Dermis microvascular lymphatic vessel endothelial cell (primary cell): ENCODE results near the gene ATP2A3. TPM values are rescaled to one million over a fixed set of nuclear protein-coding genes. Genes with fewer than 3 reads are reported as not detected.
A peak's percentile ranks its signal among the peaks of the same experiment; 100 is the strongest.
"Not testable (repeated sequence)": the region's sequence is repeated elsewhere in the genome, so short reads cannot be mapped to it uniquely, and the experiment has no call there.

ENCODE experiments used
- DNase-seq, 2 donors: peaks; one replicate each; pipeline versions ENCODE4 v3.0.0 to v3.0.0-alpha.2; 2010; ENCODE audit warnings: low read depth in 2 of 2
- total RNA-seq: library from RNA; depleted of rRNA; stranded (reverse); fragments of >200 nt; gene quantifications from 2 replicates; pipeline ENCODE4 v1.2.1, GENCODE V29; 2014

ATP2A3 gene
- total RNA-seq, 1 donor from 2014 or later, result not detected

DNA sequence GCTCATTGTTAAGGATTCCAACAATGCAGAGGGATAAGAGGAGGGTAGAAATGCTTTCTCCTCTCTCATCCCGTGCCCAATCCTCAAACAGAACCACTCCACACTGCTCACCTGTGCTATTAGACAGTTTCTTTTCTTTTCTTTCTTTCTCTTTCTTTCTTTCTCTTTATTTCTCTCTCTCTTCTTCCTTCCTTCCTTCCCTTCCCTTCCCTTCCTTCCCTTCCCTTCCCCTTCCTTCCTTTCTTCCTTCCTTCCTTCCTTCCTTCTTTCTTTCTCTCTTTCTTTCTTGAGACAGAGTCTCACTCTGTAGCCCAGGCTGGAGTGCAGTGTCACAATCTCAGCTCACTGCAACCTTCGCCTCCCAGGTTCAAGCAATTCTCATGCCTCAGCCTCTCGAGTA lies 27.5 kb upstream of the ATP2A3 start:
- DNase-seq, result not testable (repeated sequence)

DNA sequence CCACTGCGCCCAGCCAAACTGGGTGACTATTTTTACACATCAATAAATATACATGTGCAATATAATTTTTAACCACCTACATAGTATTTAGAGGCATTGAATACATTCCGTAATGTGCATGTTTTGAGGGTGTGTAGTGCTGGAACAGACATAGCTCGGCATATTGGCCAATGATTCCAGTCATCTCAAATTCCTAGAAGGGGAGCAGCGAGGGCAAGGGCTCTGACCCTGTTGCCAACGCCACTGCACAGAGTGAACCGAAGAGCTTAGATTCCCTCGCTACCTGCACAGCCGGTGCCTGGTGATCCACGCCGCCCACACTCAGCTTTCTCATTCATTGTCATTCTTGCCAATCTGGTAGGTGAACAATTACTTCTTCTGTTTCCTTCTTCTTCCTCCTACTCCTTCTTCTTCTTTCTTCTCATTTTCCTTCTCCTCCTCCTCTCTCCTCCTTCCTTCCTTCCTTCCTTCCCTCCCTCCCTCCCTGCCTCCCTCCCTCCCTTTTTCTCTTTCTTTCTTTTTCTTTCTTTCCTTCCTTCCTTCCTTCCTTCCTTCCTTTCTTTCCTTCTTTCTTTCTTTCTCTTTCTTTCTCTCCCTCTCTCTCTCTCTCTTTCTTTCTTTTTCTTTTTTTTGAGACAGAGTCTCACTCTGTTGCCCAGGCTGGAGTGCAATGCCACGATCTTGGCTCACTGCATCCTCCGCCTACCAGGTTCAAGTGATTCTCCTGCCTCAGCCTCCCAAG lies 26.3 kb upstream of the ATP2A3 start:
- DNase-seq, result no peak

DNA sequence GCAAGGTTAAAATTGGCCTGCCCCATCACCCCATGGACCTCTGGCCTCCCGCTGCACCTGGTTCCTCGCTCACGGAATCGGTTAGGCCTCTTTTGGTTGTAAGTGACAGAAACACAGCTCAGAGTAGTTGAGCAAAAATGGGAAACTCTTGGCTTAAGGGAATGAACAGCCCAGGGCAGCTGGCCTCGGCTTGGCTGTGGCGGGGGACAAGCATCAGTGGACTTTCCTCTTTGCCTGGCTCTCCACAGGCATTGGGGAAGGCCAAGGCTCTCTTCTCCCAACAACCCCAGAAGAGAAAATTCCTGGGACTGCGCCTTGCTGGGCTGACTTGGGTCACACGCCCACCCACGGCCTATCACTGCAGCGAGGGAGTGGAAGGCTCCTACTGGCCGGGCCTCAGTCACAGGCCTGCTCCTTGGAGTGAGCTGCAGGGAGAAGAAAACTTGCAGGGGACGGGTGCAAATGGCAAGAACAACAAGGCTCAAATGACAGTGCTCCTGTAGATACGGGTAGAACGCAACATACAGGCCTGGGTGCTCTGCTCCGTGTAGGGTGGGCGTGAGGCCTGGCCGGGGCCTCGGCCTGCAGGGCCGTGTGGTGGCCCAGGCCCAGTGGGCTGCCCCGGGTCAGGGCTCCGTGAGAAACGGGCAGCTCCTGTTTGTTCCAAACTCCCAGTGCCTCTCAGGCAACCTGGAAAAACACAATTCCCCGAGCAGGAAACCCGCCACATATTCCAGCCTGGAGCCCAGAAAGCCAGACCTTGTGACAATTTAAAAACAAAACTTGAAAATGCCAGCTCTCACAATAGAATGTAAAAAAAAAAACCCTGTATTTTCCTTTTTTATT lies 25.0 kb upstream of the ATP2A3 start:
- DNase-seq, result peak; percentile 83 to 87

DNA sequence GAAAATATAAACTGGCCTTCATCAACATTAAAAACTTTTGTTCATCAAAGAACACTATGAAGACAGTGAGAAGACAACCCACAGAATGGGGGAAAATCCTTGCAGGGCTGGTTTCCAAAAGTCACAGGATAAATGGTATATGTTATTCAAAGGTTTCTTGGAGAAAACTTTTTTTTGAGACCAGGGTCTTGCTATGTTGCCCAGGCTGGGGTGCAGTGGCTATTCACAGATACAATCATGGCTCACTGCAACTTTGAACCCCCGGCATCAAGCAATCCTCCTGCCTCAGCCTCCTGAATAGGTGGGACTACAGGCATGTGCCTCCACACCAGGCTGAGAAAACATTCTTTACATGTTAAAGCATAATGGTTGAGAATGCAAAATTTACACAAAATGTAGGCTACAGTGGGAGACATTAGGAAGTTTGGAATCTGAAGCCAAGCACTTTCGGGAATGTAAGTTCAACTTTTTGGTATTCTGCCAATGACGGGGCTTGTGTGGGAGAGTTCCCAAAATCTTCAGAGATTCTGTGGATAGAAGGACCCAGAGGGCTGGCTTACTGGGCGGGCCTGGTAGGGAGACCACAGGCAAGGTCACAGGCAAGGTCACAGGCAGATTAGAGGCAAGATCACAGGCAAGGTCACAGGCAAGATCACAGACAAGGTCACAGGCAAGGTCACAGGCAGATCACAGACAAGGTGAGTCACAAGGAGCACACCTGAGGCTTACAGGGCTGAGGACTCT lies 24.2 kb upstream of the ATP2A3 start:
- DNase-seq, result no peak

DNA sequence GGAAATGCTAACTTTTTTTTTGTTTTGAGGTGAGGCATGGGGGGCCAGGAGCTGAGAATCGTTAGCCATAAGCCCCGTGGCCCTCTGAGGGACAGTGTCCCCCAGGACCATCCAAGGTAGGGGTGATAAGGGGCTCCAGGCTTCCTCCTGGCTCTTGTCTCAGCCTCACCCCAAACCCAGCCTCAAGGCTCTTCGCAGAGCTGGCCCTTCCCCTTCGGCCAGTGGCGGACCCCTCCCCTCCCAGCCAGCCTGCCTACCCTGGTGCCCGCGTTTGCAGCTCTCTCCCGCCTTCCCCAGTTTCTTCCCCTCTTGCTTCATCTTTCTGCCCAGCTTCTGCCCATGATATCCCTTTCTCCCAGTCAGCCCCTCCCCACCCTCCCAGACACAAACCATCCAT lies 22.7 kb upstream of the ATP2A3 start:
- no peak for DNase-seq

DNA sequence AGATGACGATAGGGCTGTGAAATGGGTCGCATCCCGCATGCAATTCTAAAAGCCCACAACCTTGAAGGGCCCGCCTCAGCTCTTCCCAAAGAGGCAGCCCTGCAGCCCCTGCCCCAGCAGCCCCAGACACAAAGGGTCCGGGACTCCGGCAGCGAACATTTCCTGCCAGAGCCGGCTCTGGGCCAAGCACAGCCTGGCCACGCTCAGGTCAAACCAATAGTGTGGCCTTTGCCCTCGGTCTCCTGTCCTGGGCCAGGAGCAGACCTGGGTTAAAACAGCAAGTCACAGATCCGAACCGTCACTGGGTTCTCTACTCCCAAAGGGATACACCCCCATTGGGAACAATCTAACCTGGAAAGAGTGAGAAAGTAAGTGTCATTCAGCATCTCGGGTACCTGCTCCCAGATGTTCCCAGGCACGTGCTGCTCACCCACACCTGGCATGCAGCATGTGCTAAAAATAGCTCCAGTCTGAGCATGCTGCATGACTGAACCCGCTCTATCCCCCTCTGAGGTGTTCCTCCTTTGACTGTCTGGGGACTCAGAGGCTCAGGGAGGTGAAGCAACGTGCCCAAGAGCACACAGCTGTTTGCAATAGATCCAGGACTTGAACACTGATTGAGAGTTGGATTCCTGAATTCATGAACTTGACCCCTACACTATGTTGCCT lies 22.2 kb upstream of the ATP2A3 start:
- peak; percentile 60 to 68 for DNase-seq

DNA sequence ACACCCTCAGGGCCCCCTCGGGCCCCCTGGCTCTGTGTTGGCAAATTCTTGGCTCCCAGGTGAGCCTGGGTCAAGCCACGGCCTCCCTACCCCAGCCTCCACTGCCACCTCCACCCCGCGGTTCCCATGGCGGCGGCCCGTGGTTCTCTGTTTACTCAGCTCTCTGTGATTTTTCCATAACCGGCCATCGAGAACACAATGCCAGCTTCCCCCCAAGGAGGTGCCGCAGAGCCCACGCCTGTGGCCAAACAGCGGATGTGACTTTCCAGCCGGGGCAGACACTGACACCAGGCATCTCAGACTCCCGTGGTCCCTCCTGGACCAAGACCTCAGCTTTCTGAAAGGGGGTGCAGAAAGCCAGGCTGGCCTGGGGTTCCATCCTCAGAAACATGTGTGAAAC lies 21.6 kb upstream of the ATP2A3 start:
- DNase-seq, result peak; percentile 70 to 83

DNA sequence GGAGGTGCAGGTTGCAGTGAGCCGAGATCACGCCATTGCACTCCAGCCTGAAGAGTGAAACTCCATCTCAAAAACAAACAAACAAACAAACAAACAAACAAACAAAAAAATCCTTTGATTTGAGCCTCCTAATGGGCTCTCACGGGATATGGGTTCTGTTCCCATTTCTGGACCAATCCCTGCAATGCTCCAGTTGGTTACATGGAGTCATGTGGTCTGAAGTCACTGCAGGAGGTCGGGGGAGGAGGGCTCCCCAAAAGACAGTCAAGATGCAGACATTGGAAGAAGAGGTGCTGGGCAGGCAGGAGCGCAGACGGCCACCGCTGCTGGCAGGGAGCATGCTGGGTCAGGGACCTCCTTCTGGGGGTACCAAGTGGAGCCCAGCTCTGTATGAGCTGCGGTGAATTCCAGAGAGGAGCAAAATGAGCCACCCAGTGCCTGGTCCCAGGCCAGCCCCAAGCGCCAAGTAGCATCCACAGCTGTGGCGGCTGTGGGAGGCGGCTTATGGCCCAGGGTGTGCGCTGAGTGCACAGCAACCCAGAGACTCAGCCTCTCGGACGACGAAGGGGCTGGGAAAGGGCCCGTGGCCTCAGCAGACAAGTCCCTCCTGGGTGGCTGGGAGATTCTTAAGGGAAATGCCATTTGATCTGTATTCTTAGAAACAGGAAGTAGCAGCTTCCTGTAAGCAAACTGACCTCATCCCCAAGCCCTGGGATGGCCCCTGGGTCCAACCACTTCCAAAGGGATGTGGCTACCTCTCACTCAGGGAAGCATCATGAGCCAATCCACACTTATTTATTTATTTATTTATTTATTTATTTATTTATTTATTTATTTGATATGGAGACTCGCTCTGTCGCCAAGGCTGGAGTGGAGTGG lies 19.6 kb upstream of the ATP2A3 start:
- DNase-seq, result peak in 1 of 2 donors; percentile 89

DNA sequence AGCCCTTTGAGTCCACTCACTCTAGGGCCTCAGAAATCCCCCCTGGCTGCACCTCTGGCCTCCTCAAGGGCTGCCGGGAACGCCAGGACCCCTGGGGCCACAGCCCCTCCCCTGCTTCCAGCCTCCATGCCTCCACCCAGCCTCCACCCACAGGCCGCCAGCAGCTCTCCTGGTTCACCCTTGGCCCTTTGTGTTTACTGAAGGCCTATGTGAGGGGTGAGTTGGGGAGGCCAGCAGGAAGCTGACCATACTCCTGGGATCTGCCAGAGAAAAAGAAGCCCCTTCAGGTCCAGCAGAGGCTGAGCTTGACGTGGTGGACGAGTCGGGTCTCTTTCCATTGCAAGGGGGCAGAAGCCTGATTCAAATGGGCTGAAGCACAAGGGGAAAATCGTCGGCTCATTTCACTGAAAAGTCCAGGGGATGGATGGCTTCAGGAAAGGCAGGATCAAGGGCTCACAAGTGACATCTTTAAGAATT lies 18.3 kb upstream of the ATP2A3 start:
- DNase-seq, result no peak

DNA sequence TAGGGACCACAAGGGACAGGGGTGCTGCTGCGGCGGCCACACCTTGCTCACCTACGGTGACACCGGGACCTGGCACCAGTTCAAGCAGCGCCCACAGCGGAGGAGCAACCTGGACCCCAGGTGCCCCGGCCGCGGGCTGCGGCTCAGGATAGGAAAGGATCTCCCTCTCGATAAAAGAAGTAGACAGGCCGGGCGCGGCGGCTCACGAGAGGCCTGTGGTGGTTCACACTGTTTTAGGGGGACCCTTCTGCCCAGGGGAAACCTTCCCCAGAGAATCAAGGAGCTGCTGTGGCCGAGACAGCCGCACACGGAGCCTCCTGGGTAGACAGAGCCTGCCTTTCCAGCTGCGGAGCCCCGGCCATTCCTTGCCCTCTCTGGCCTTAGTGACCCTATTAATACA lies 17.9 kb upstream of the ATP2A3 start:
- no peak for DNase-seq

DNA sequence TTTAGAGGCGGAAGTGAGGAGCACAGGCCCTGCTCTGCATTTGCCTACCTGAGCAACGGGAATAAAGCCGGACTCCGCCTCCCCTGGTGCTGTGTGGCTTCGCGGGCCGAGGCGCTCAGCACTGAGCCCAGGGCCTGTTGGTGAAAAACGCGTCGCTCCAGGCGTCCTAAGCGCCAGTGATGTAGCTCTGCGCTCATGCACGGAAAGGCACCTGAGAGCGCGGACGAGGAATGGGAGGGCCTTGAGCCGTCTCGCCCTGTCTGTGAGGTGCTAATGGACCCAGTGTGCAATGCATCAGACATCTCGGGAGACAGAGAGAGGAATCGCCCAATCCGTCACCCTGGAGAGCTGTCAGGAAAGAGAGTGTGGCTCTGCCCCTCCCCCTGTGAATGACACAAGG lies 17.2 kb upstream of the ATP2A3 start:
- DNase-seq, result no peak

DNA sequence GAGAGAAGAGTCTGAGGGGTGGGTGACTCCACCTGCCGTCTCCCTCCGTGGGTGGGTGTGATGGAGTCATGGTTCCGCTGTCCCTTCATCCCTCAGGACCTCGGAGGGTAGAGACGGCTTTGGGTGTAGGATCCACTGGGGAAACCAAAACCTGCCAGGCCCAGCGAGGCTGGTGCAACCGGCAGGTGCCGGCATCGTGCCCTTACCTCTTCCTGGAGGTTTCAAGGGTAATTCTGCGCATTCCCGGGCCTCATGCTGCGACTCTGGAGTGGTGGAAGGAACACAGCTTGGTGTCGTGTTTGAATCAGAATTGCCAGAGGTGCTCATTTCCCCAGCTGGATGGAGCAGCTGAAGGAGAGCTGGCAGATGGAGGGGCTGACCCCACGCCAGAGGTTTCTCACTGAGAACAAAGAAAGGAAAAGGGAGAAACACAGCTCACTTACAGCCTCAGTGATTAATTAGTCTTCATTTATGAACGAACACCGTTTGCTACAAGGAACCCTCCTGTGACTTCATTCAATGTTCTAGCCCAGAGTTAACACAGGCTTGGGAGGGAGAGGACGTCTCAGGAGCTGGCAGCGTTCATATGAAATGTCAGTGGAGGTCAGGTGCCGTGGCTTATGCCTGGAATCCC lies 16.3 kb upstream of the ATP2A3 start:
- DNase-seq, result no peak

DNA sequence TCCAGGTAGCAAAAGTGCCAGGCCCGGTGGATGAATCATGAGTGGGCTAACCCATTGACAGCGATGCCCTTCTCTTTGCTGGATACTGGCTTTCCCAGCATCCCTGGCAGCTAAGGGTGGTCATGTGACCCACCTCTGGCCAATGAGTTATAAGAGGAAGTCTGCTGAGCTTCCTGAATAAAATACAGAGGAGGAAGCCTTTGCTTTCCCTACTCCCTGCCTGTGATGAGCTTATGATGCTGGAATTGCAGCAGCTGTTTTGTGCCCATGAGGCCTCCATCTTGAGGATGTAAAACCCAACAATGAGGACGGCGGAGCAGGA lies 15.0 kb upstream of the ATP2A3 start:
- no peak for DNase-seq

DNA sequence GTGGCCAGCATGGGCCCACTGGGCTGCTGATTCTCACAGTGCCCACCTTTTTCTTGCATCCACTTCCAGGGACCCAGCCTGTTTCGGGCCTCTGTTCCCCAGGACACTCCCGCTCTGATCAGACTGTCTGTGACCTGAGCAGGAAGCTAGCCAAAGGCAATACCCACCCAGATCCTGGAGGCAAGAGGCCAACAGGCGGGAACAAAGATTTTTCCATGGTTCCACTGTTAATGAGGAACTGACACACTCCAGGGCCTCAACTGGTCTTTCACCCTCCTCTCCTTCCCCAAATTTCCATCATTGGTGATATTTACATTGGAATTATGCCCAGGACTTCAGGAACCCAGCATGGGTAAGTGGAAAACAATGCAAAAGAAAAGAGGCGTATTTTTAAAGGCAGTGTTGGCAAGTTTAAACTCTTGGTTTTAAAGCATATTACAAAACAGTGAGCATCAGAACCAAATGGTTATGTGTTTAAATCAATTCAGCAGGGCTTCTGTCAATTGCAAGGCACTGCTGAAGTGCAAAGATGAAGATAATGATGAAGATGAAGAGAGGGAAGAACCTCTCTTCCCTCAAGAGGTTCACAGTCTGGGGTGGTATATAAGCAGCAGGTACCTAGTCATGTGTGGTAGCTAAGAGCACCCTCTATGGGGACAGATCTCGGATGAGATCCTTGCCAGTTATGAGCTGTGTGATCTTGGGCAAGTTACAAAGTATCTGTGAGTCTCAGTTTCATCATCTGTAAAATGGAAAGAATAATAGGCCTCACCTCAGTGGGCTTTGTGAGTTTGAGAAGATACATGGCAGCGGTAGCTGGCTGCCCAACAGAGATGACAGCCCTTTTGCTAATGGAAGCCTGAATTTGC lies 14.4 kb upstream of the ATP2A3 start:
- DNase-seq, result peak; percentile 89 to 96

DNA sequence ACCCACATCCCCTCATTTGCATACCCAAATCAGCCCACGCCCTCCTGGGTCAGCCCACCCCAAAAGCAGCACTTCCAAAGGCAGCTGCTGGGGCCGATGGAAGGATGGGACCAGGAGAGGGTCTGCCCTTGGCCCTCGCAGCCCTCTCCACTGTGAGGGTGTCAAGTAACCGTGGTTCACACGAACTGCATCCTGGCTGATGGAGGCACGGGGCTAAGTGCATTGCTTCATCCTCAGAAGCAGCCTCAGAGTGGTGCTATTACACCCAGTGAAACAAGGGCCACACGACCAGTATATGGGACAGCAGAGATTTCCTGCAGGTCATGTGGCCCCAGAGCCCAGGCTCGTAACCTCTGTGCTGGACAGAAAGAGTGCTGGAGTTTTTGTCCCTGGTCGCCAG lies 13.2 kb upstream of the ATP2A3 start:
- DNase-seq, result peak in 1 of 2 donors; percentile 47

DNA sequence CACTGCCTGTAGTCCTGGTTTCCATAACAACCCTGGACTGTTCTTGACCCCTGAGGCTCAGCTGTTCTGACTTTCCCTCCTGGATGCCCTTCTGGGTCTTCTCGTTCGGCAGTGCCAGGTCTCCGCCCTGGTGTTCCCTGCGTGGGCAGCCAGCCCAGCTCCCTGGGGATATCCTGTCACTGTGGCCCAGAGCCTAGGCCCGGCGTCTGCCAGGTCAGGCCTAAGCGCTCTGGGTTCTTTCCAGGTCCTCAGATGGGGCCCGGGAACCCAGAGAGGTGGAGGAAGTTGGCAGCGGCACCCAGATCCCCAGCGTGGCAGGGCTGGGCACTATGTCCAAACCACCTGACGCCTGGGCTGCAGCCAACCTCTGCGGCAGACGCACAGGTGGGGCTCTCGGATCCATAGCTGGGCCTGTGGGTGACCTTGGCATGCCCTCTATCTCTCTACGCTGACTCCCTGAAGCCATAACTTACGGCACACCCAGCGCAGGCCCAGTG lies 12.5 kb upstream of the ATP2A3 start:
- DNase-seq, result peak; percentile 54 to 86

DNA sequence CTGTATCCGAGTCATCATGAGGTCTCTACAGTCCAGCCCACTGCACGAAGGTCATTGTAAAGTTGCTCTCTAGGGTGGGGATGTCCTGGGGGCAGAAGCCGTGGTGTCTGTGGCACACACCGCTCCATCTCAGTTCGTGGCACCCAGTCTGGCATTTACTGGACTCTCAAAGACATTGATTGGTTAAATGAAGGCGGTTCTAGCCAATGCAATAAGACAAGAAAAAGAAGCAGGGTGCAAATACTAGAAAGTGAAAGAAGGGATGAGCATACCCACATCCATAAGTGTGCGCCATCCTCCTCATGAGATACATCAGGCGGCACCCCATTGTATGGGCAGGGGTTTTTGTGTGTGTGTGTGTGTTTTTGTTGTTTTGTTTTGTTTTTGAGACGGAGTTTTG lies 10.7 kb upstream of the ATP2A3 start:
- DNase-seq, result no peak

DNA sequence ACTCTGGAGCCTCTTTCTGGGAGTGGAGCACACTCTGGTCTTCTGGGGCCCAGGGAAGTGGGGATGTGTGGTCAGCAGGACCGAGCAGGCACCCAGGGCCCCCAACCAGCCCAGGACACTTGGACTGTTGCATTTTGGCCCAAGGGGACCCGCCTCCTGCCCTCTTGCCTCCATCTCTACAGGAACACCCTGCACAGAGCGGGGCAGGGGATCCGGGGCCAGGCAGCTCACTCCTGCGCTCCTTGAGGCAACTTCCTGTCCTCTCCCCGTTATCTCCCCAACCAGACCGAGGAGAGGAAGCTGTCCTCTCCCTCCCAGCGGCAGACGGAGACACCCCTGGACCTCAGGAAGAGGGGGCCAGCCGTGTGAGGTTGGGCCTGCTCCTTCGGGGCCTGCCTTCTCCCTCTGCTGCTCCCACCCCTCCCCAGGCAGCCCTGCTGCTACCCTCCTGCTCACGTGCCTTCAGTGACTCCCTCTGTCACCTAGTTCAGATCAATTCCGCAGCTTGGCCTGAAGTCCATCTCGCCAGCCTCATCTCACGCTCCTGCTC lies 10.0 kb upstream of the ATP2A3 start:
- peak in 1 of 2 donors; percentile 28 for DNase-seq
